GM12892 (cell line): ENCODE results near the gene ZBTB1.

ENCODE experiments used
- POLR2A ChIP-seq: IDR thresholded peaks from 2 replicates; pipeline ENCODE4 v1.6.1; 2011; ENCODE audit warnings: low read depth, low read length, control low read depth
- POLR2AphosphoS5 ChIP-seq: IDR thresholded peaks from 2 replicates; pipeline ENCODE4 v1.6.1; 2011; ENCODE audit warnings: low read depth, low read length, control low read depth

DNA sequence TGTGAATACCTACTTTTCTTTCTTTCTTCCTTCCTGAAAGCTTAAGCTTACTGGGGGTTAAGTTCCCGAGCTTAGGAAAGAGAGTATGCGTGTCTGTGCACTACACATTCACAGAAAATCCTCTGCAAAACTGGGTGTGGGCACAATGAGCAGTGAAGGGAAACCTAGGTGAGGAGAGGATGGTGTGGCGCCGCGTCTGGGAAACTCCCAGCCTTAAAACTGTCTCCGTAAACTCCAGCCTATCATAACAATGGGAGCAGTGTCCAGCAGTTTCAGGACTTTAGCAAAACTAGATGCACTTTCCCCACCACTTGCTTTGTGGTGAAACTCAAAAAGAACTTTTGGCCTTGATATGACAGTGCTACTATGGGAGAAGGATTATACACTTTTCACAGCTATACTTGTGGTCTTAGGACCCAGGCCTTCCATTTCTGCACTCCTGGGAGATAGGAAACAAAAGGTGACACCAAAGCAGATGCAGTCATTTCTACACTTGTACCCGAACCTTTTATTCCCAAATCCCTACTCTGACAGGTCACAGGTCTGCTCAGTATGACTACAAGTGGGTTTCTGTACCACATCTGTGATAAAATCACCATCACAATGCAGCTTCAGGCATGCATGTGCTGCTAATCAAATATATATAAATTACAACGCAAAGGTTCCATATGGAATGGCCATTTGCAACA lies 28.8 kb upstream of the ZBTB1 start:
- TF ChIP-seq POLR2A (no peak), POLR2AphosphoS5 (no peak)
